ENCODE measurements around the gene PAX5.

The PAX5 gene

GRCh38 chr9:36901528-36901927, 132.5 kb downstream of the PAX5 start:
- FAIRE-seq (no peak), DNase-seq (ENCODE audit: insufficient read length, low spot score) (no peak)
- no peak for TF ChIP-seq TAF1 (IDR thresholded peaks at IDR 0.05; ENCODE audit: low read depth, low read length)
- no peak for TF ChIP-seq SPI1 (IDR thresholded peaks at IDR 0.05; ENCODE audit: low read depth, low read length)
- TF ChIP-seq POU2F2 (IDR thresholded peaks at IDR 0.05; ENCODE audit: low read depth, low read length), result no peak
- no peak for TF ChIP-seq POLR2AphosphoS5 (IDR thresholded peaks at IDR 0.05; ENCODE audit: low read depth, low read length)
- no peak for TF ChIP-seq POLR2A (IDR thresholded peaks at IDR 0.05; ENCODE audit: low read depth, low read length)
- TF ChIP-seq PAX5 (IDR thresholded peaks at IDR 0.05; ENCODE audit: insufficient read depth, low read length, severe bottlenecking), result no peak

DNA sequence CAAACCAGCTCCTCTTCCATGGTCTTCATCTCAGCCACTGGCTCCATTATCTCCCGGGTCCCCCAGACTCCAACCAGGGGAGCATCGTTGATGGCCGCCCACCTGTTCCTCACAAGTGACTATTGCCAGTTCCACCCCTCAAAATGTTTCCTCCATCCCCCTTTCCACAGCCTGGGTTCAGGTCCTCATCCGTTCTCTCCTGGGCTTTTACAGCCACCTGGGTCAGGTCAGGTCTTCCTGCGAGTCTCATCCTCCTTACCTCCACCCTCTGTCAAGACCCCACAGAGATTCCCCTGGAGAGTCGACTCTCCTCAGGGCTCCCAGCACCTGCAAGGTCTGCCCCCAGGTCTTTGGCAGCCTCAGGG, 133.2 kb downstream of the PAX5 start:
- FAIRE-seq (no peak), DNase-seq (ENCODE audit: insufficient read length, low spot score) (no peak)
- TF ChIP-seq POLR2A (IDR thresholded peaks at IDR 0.05; ENCODE audit: low read depth, low read length) (no peak), SPI1 (IDR thresholded peaks at IDR 0.05; ENCODE audit: low read depth, low read length) (no peak), POLR2AphosphoS5 (IDR thresholded peaks at IDR 0.05; ENCODE audit: low read depth, low read length) (no peak), PAX5 (IDR thresholded peaks at IDR 0.05; ENCODE audit: insufficient read depth, low read length, severe bottlenecking) (no peak), TAF1 (IDR thresholded peaks at IDR 0.05; ENCODE audit: low read depth, low read length) (no peak), POU2F2 (IDR thresholded peaks at IDR 0.05; ENCODE audit: low read depth, low read length) (no peak)

DNA sequence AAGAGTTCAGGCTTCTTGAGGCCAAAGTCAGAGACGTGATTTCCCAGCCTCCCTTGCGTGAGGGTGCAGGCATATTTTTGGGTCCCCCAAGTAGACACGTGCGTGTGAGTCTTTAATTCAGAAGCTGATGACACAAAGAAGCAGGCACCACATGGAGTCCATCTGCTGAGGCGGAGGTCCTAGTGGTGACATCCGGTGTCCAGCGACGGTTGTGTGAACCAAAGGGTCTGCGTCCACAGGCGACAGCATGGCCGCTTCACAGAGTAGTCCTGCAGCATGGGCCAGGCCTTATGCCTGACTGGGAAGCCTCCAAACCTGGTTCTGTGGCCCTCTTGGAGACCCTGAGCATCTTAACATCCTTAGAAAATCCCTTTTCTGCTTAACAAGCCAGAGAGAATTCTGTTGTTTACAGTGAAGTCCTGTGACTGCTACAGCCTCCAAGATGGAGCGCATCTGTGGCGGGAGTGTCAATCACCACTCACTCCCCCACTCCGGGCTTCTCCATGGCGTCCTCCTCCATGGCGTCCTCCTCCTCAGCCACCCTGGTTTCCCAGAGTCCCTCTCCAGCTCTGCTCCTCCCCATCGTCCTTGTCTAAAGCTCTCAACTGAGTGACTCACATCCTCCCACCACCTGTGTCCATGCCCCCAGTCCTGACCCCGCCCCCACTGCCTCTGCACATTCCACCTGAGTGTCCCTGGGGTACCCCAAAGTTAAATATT, 133.8 kb downstream of the PAX5 start:
- FAIRE-seq, result no peak
- TF ChIP-seq POU2F2 (IDR thresholded peaks at IDR 0.05; ENCODE audit: low read depth, low read length) (no peak), POLR2AphosphoS5 (IDR thresholded peaks at IDR 0.05; ENCODE audit: low read depth, low read length) (no peak)

DNA sequence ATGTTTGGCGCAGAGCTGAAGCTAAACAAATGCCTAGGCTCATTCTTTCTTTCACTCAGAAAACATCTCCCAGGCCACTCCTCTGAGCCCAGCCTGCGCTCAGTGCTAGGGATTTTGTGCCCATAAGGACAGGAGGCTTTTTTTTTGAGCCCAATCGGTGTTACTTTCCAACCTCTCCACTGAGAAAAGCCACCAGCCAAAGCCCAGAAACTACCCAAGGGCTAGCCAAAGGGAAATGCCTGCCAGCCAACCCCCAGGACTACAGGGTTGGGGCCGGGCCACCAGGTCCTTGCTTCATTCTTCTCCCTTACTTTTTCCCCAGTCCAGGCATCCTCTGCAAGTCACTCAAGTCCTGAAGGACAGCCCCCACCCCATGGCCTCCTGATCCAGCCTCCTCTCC, 134.7 kb downstream of the PAX5 start:
- DNase-seq (ENCODE audit: insufficient read length, low spot score) (no peak), FAIRE-seq (no peak)
- TF ChIP-seq POU2F2 (IDR thresholded peaks at IDR 0.05; ENCODE audit: low read depth, low read length), result no peak
- no peak for TF ChIP-seq POLR2AphosphoS5 (IDR thresholded peaks at IDR 0.05; ENCODE audit: low read depth, low read length)
- TF ChIP-seq POLR2A (IDR thresholded peaks at IDR 0.05; ENCODE audit: low read depth, low read length), result no peak
- TF ChIP-seq PAX5 (IDR thresholded peaks at IDR 0.05; ENCODE audit: insufficient read depth, low read length, severe bottlenecking), result no peak
- no peak for TF ChIP-seq SPI1 (IDR thresholded peaks at IDR 0.05; ENCODE audit: low read depth, low read length)
- no peak for TF ChIP-seq TAF1 (IDR thresholded peaks at IDR 0.05; ENCODE audit: low read depth, low read length)

More for the DNA sequence above, 133.8 kb downstream of the PAX5 start:
- DNase-seq (ENCODE audit: insufficient read length, low spot score), result no peak

GRCh38 chr9:36898431-36899020, 135.5 kb downstream of the PAX5 start:
- TF ChIP-seq POLR2AphosphoS5 (IDR thresholded peaks at IDR 0.05; ENCODE audit: low read depth, low read length) (no peak), TAF1 (IDR thresholded peaks at IDR 0.05; ENCODE audit: low read depth, low read length) (no peak), PAX5 (IDR thresholded peaks at IDR 0.05; ENCODE audit: insufficient read depth, low read length, severe bottlenecking) (no peak), POU2F2 (IDR thresholded peaks at IDR 0.05; ENCODE audit: low read depth, low read length) (no peak), SPI1 (IDR thresholded peaks at IDR 0.05; ENCODE audit: low read depth, low read length) (no peak), POLR2A (IDR thresholded peaks at IDR 0.05; ENCODE audit: low read depth, low read length) (no peak; the same call in 1 of the 2 replicates)
- no peak for FAIRE-seq
- DNase-seq (ENCODE audit: insufficient read length, low spot score), result no peak

- DNase-seq (ENCODE audit: insufficient read length, low spot score) (no peak), FAIRE-seq (no peak)
- TF ChIP-seq SPI1 (IDR thresholded peaks at IDR 0.05; ENCODE audit: low read depth, low read length), result no peak
- TF ChIP-seq TAF1 (IDR thresholded peaks at IDR 0.05; ENCODE audit: low read depth, low read length), result no peak
- no peak for TF ChIP-seq POU2F2 (IDR thresholded peaks at IDR 0.05; ENCODE audit: low read depth, low read length)
- TF ChIP-seq PAX5 (IDR thresholded peaks at IDR 0.05; ENCODE audit: insufficient read depth, low read length, severe bottlenecking), result no peak
- no peak for TF ChIP-seq POLR2AphosphoS5 (IDR thresholded peaks at IDR 0.05; ENCODE audit: low read depth, low read length)
- TF ChIP-seq POLR2A (IDR thresholded peaks at IDR 0.05; ENCODE audit: low read depth, low read length), result no peak
Observed at GRCh38 chr9:36897478-36897877, 136.6 kb downstream of the PAX5 start.

- TF ChIP-seq SPI1 (IDR thresholded peaks at IDR 0.05; ENCODE audit: low read depth, low read length) (no peak), TAF1 (IDR thresholded peaks at IDR 0.05; ENCODE audit: low read depth, low read length) (no peak), POLR2A (IDR thresholded peaks at IDR 0.05; ENCODE audit: low read depth, low read length) (no peak), POLR2AphosphoS5 (IDR thresholded peaks at IDR 0.05; ENCODE audit: low read depth, low read length) (no peak), PAX5 (IDR thresholded peaks at IDR 0.05; ENCODE audit: insufficient read depth, low read length, severe bottlenecking) (no peak), POU2F2 (IDR thresholded peaks at IDR 0.05; ENCODE audit: low read depth, low read length) (no peak)
- FAIRE-seq, result no peak
- DNase-seq (ENCODE audit: insufficient read length, low spot score), result no peak
Observed at GRCh38 chr9:36897019-36897418, 137.0 kb downstream of the PAX5 start.

DNA sequence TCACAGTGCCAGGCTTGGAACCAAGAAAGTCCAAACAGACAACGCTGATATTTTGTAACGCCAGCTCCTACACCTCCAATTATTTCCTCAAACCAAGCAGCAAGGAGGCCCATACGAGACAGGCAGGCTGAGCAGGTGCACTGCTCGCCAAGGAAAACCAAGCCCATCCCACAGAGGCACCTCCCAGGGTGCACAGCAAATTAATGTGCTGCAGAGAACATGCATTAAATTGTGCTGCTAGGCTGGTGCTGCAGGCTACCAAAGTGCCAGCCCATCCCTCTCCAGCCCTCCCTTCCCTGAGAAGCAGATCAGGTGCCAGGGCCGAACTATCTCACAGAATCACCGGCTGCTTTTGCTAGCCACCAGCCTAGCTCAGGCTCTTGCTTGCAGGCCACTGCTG, 137.8 kb downstream of the PAX5 start:
- TF ChIP-seq TAF1 (IDR thresholded peaks at IDR 0.05; ENCODE audit: low read depth, low read length) (no peak), POLR2AphosphoS5 (IDR thresholded peaks at IDR 0.05; ENCODE audit: low read depth, low read length) (no peak), POU2F2 (IDR thresholded peaks at IDR 0.05; ENCODE audit: low read depth, low read length) (no peak), PAX5 (IDR thresholded peaks at IDR 0.05; ENCODE audit: insufficient read depth, low read length, severe bottlenecking) (no peak), SPI1 (IDR thresholded peaks at IDR 0.05; ENCODE audit: low read depth, low read length) (no peak), POLR2A (IDR thresholded peaks at IDR 0.05; ENCODE audit: low read depth, low read length) (no peak)
- DNase-seq (ENCODE audit: insufficient read length, low spot score) (no peak), FAIRE-seq (no peak)

- DNase-seq (ENCODE audit: insufficient read length, low spot score), result no peak
- TF ChIP-seq POLR2AphosphoS5 (IDR thresholded peaks at IDR 0.05; ENCODE audit: low read depth, low read length), result 0 out of 2 replicates have a peak, but pooled peaks have one; percentile 32
- no peak for TF ChIP-seq TAF1 (IDR thresholded peaks at IDR 0.05; ENCODE audit: low read depth, low read length)
- FAIRE-seq, result no peak
Observed at GRCh38 chr9:36895744-36896260, 138.3 kb downstream of the PAX5 start.
